GM21723 (cell line): ENCODE results near the gene ETNPPL.

Experiments
- ATAC-seq: cut with Tn5 transposase; IDR thresholded peaks from one replicate; pipeline ENCODE4 v1.9.1; 2021; ENCODE audit warnings: mild to moderate bottlenecking, moderate library complexity; ENCODE audit not compliant: unreplicated experiment

Gene ETNPPL

DNA sequence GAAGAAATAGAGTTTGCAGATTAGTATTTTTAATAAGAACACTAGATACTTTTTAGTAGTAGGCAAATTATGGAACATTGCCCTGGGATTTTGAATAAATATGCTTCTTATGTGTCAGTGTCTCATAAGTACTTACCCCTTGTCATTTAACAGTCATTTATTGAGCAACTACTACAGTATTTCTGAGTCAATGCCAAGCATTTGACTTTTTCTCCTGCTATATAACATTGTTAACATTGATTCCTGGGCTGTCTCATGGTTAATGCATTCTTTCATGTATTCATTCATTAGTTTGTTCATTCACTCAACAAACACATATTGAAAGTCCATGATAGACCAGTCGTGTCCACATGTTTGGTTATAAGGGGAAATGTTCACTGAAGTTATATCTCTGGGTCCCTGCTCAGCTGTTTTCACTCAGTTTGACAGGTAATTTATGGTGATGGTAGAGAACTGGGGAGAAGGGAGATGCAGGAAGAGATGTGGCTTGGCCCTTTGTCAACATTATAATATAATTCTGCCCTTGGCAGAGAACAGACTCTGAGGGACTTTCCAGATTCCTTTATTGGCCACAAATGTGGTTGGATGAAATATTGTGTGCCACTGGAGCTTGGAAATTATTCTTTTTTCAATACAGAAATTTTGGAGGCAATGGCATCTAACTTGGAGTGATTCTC is 62.6 kb downstream of the ETNPPL start:
- ATAC-seq: no peak

DNA sequence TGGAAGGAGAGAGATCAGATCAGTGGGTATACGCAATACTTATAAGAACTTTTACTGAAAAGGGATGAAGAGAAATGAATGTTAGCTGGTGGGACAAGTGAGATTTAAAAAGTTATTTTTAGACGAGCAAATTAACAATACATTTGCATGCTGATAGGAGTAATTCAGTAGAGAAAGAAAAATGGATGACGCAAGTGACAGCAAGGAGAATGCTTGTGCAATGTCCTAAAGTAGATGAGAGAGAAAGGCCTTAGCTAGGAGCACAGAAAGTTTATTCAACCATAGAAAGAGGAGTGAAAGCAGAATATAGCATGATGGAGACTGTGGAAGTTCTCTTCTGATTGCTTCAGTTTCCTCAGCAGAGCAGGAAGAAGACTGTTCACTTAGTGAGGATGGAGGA is 66.7 kb downstream of the ETNPPL start:
- no peak for ATAC-seq

- no peak for ATAC-seq
Measured at GRCh38 chr4:108695062-108695461, 67.8 kb downstream of the ETNPPL start.

GRCh38 chr4:108694423-108694822 is 68.4 kb downstream of the ETNPPL start:
- ATAC-seq: no peak

DNA sequence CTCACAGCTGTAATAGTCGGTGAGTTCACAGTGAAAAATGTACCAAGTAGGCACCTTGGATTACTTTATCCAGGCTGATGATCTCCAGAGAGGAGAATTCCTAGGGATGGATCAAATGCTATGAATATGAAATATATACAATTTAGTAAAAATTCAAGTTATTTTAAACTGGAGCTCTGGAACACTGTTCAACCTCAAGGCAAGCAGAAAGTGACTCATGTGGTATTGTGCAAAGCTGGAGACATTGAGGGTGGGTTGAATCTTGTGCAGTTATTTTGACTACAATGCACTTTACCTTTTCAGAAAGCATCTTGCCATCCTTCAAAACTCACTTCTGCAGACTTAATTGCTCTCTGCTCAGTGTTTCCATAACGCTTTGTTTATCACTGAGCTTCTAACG is 69.0 kb downstream of the ETNPPL start:
- ATAC-seq: no peak

DNA sequence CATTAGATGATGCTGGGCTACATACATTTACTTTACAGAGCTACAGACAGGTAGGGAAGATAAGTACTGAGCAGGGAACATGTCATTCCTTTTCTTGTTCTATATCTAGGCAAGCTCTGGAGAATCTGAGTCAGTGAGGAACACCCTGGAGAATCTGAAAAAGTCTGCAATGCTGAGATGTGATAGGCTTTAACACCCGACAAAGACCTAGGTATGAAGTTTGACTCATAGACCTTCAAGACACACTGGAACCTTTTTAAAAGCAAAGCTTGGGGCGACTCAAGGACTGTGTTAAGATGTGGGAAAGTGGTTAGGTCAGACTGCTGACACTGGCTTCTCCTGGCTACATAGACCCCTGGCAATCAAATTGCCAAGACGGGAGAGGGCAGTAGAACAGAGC is 69.6 kb downstream of the ETNPPL start:
- no peak for ATAC-seq
